ENCODE measurements around the gene RAB3IL1. TPM values are rescaled to one million over a fixed set of nuclear protein-coding genes. Genes with fewer than 3 reads are reported as not detected.

The RAB3IL1 gene
- total and polyA plus RNA-seq, 9 of the 15 experiments (the other 6 are each of a cell fraction or from before 2014, with no cell fraction given): 0.15 to 42.6 (median 15.5) TPM

- TF ChIP-seq, protein P1, sequence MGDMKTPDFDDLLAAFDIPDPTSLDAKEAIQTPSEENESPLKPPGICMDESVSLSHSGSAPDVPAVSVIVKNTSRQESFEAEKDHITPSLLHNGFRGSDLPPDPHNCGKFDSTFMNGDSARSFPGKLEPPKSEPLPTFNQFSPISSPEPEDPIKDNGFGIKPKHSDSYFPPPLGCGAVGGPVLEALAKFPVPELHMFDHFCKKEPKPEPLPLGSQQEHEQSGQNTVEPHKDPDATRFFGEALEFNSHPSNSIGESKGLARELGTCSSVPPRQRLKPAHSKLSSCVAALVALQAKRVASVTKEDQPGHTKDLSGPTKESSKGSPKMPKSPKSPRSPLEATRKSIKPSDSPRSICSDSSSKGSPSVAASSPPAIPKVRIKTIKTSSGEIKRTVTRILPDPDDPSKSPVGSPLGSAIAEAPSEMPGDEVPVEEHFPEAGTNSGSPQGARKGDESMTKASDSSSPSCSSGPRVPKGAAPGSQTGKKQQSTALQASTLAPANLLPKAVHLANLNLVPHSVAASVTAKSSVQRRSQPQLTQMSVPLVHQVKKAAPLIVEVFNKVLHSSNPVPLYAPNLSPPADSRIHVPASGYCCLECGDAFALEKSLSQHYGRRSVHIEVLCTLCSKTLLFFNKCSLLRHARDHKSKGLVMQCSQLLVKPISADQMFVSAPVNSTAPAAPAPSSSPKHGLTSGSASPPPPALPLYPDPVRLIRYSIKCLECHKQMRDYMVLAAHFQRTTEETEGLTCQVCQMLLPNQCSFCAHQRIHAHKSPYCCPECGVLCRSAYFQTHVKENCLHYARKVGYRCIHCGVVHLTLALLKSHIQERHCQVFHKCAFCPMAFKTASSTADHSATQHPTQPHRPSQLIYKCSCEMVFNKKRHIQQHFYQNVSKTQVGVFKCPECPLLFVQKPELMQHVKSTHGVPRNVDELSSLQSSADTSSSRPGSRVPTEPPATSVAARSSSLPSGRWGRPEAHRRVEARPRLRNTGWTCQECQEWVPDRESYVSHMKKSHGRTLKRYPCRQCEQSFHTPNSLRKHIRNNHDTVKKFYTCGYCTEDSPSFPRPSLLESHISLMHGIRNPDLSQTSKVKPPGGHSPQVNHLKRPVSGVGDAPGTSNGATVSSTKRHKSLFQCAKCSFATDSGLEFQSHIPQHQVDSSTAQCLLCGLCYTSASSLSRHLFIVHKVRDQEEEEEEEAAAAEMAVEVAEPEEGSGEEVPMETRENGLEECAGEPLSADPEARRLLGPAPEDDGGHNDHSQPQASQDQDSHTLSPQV (IDR thresholded peaks at IDR 0.05): peak; percentile 58
- TF ChIP-seq RBM25 (IDR thresholded peaks at IDR 0.05; ENCODE audit: low read depth, low read length, severe bottlenecking) (no peak), ZNF134 (CRISPR knock-in tag; conservative IDR thresholded peaks at IDR 0.05) (no peak), ZNF408 (CRISPR knock-in tag; IDR thresholded peaks at IDR 0.05; ENCODE audit: low read depth) (no peak), NCOA4 (IDR thresholded peaks at IDR 0.05; ENCODE audit: partially characterized antibody) (no peak), RBFOX2 (IDR thresholded peaks at IDR 0.05; ENCODE audit: low read depth, low read length) (no peak), GTF2E2 (tag; IDR thresholded peaks at IDR 0.05) (no peak), POLR2A (conservative IDR thresholded peaks at IDR 0.05) (0 out of 2 replicates have a peak, but pooled peaks have one; percentile 34)
- TF ChIP-seq, protein P2, sequence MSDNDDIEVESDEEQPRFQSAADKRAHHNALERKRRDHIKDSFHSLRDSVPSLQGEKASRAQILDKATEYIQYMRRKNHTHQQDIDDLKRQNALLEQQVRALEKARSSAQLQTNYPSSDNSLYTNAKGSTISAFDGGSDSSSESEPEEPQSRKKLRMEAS (CRISPR knock-in tag; IDR thresholded peaks at IDR 0.05): no peak
Observed at GRCh38 chr11:61851113-61851899, 66.1 kb downstream of the RAB3IL1 start (continued).

Data from K562 (cell line).